K562 (cell line): Measurements from ENCODE around the gene VDAC2. TPM values are rescaled to one million over a fixed set of nuclear protein-coding genes. Genes with fewer than 3 reads are reported as not detected.
A peak's percentile ranks its signal among the peaks of the same experiment; 100 is the strongest.

ENCODE experiments used
- ARID1B ChIP-seq: fragments of 450-650 bp; IDR thresholded peaks from 2 replicates; pipeline ENCODE4 v1.6.1; 2016; ENCODE audit warnings: antibody characterized with exemption, mild to moderate bottlenecking, inconsistent platforms
- ASH1L ChIP-seq: fragments of 450-650 bp; IDR thresholded peaks from 2 replicates; pipeline ENCODE4 v1.6.1; 2018; ENCODE audit warnings: borderline replicate concordance, mild to moderate bottlenecking, low read depth; ENCODE audit not compliant: partially characterized antibody
- BRD4 ChIP-seq: fragments of 200-600 bp; sonication (generic); IDR thresholded peaks from 2 replicates; pipeline ENCODE4 v1.6.1; 2017; ENCODE audit warnings: inconsistent platforms
- CHCHD3 ChIP-seq: fragments of 250-450 bp; sonication (Bioruptor Pico); IDR thresholded peaks from 2 replicates; pipeline ENCODE4 v2.1.2; 2022; ENCODE audit warnings: mild to moderate bottlenecking
- EP300 ChIP-seq: IDR thresholded peaks from 2 replicates; pipeline ENCODE4 v1.6.1; 2012; ENCODE audit warnings: low read length, improper control_type of control experiment
- EWSR1 ChIP-seq: fragments of 450-650 bp; IDR thresholded peaks from 2 replicates; pipeline ENCODE4 v1.6.1; 2018; ENCODE audit warnings: borderline replicate concordance, mild to moderate bottlenecking, low read depth, moderate library complexity; ENCODE audit not compliant: partially characterized antibody
- FOXK1 ChIP-seq: sonication (generic); formaldehyde crosslinking; IDR thresholded peaks from 2 replicates; pipeline ENCODE4 v1.8.0; 2022; ENCODE audit warnings: missing genetic modification reagents, mild to moderate bottlenecking, borderline replicate concordance
- HDAC1 ChIP-seq, 2 experiments: fragments of 450-650 bp; IDR thresholded peaks; 2 replicates each; pipeline ENCODE4 v1.6.1; 2016 to 2017; ENCODE audit warnings: inconsistent platforms in 1 of 2, mild to moderate bottlenecking in 1 of 2, moderate library complexity in 1 of 2
- HDAC8 ChIP-seq: fragments of 450-650 bp; IDR thresholded peaks from 2 replicates; pipeline ENCODE4 v1.6.1; 2016; ENCODE audit warnings: mild to moderate bottlenecking, missing genetic modification characterization, moderate library complexity, missing compliant biosample characterization
- HMGN3 ChIP-seq: IDR thresholded peaks from 2 replicates; pipeline ENCODE4 v1.6.1; 2011; ENCODE audit warnings: borderline replicate concordance, low read depth, mild to moderate bottlenecking, mixed read lengths, low read length; ENCODE audit not compliant: insufficient read length; ENCODE audit errors: extremely low read depth
- IFI16 ChIP-seq: fragments of 250-450 bp; sonication (Bioruptor Pico); IDR thresholded peaks from 2 replicates; pipeline ENCODE4 v2.1.2; 2022; ENCODE audit warnings: mild to moderate bottlenecking, inconsistent platforms
- JUND ChIP-seq, 2 experiments: IDR thresholded peaks; 2 replicates in 1 of 2; 3 replicates in 1 of 2; pipeline ENCODE4 v1.6.1; 2011; ENCODE audit warnings: borderline replicate concordance in 2 of 2, low read depth in 2 of 2, low read length in 2 of 2, improper control_type of control experiment in 1 of 2, missing biosample characterization in 1 of 2, missing genetic modification characterization in 1 of 2, missing genetic modification reagents in 1 of 2
- KLF10 ChIP-seq: fragments of 250-450 bp; sonication (Bioruptor Pico); IDR thresholded peaks from 2 replicates; pipeline ENCODE4 v1.6.1; 2021; ENCODE audit warnings: matching md5 sums
- NONO ChIP-seq, 2 experiments: fragments of 200-400 bp in 1 of 2; fragments of 450-650 bp in 1 of 2; formaldehyde crosslinking in 1 of 2; IDR thresholded peaks; 2 replicates each; pipeline ENCODE4 v1.6.1; 2017; ENCODE audit warnings: low read depth in 2 of 2, mild to moderate bottlenecking in 2 of 2, moderate library complexity in 2 of 2, low read length in 1 of 2
- RBM15 ChIP-seq: fragments of 200-400 bp; formaldehyde crosslinking; IDR thresholded peaks from 2 replicates; pipeline ENCODE4 v1.6.1; 2018; ENCODE audit warnings: mild to moderate bottlenecking, low read length, moderate library complexity; ENCODE audit not compliant: insufficient read depth
- RFX5 ChIP-seq: IDR thresholded peaks from 2 replicates; pipeline ENCODE4 v1.6.1; 2011; ENCODE audit warnings: low read depth, mild to moderate bottlenecking, improper control_type of control experiment, low read length
- SAFB2 ChIP-seq: fragments of 200-400 bp; formaldehyde crosslinking; IDR thresholded peaks from 2 replicates; pipeline ENCODE4 v1.6.1; 2018; ENCODE audit warnings: borderline replicate concordance, low read length, low read depth, moderate library complexity; ENCODE audit not compliant: severe bottlenecking
- ZBED1 ChIP-seq: IDR thresholded peaks from 2 replicates; pipeline ENCODE4 v1.6.1; 2014
- ZC3H4 ChIP-seq: sonication (generic); formaldehyde crosslinking; IDR thresholded peaks from 2 replicates; pipeline ENCODE4 v1.9.0; 2021; ENCODE audit warnings: missing genetic modification reagents, borderline replicate concordance
- ZNF644 ChIP-seq: fragments of 200-800 bp; sonication (Bioruptor generic); IDR thresholded peaks from 2 replicates; pipeline ENCODE4 v1.6.1; 2016; ENCODE audit warnings: low read depth, missing genetic modification characterization, missing compliant biosample characterization
- ZSCAN29 ChIP-seq: fragments of 450-650 bp; IDR thresholded peaks from 2 replicates; pipeline ENCODE4 v1.6.1; 2017
- ZZZ3 ChIP-seq: fragments of 450-650 bp; IDR thresholded peaks from 2 replicates; pipeline ENCODE4 v1.6.1; 2016; ENCODE audit warnings: antibody characterized with exemption, mild to moderate bottlenecking, moderate library complexity
- polyA plus RNA-seq, 8 experiments: library from polyadenylated mRNA; depleted of rRNA in 4 of 8; stranded (reverse) in 5 of 8; unstranded in 3 of 8; fragments of >200 nt; fragmentation: Nextera tagmentation in 2 of 8; fragmentation: Illumina TruSeq in 1 of 8; extraction: Ambion mirVana in 2 of 8; extraction: Trizol in 1 of 8; gene quantifications; 2 replicates each; pipeline versions ENCODE4 v1.2.1 to v1.2.3, GENCODE V29; 2011 to 2014; ENCODE audit warnings: inconsistent platforms in 1 of 8, missing spikeins in 1 of 8
- total RNA-seq, 7 experiments: library from RNA; depleted of rRNA in 6 of 7; stranded (reverse); fragments of >200 nt in 6 of 7; fragmentation: Illumina TruSeq in 2 of 7; extraction: Trizol in 2 of 7; gene quantifications; 2 replicates each; pipeline versions ENCODE4 v1.2.1 to v1.2.3, GENCODE V29; 2011 to 2021; ENCODE audit warnings: low replicate concordance in 1 of 7
- TF ChIP-seq, protein P1 (sequence below): fragments of 250-450 bp; sonication (Bioruptor Pico); IDR thresholded peaks from 2 replicates; pipeline ENCODE4 v1.5.0; 2021
- TF ChIP-seq, protein P2 (sequence below): sonication (generic); formaldehyde crosslinking; IDR thresholded peaks from 2 replicates; pipeline ENCODE4 v1.8.1; 2022; ENCODE audit warnings: missing genetic modification reagents
- TF ChIP-seq, protein P3 (sequence below): fragments of 250-450 bp; sonication (Bioruptor Pico); IDR thresholded peaks from 2 replicates; pipeline ENCODE4 v1.4.0; 2020; ENCODE audit warnings: mild to moderate bottlenecking

The VDAC2 gene
- total and polyA plus RNA-seq, 9 of the 15 experiments (the other 6 are each of a cell fraction or from before 2014, with no cell fraction given) = 139 to 450 (median 250) TPM

DNA sequence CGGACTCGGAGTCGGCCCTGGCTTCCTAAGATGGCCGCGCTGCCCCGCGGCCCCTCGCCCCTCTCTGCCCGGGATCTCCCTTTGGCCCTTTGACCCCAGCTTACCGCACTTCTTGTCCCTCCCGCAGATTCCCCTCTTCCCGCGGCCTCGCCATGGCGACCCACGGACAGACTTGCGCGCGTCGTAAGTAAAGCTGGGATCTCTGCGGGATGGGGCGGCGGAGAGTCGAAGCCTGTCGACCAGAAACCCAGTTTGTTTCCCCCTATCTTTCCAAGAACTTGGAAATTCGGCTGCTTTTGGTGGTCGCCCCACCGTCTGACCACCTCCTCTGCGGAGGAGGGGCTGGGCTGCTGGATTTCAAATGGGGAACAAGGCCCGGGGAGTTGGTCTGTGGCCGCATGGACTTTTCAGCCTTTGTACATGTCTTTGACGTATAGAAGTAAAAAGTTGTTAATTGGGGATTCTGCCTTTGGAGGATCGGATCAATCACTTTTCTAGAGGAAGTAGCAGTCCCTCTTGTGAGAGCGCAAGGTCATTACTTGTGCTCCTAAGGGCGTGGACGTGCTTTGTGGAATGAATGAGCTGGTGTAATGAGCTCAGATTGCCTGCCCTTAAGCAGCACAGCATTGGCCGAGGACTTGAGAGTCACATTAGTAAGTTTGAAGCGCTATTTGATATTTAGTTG, 553 bp downstream of the VDAC2 start (continued):
- TF ChIP-seq JUND (IDR thresholded peaks at IDR 0.05; ENCODE audit: borderline replicate concordance, low read depth, low read length) (no peak), JUND (tag; IDR thresholded peaks at IDR 0.05; ENCODE audit: borderline replicate concordance, low read depth, low read length) (no peak), ZZZ3 (no peak), NONO (IDR thresholded peaks at IDR 0.05; ENCODE audit: low read depth in 2 of 2, low read length in 1 of 2) (no peak), HMGN3 (peak; percentile 7), EWSR1 (no peak), RFX5 (no peak), SAFB2 (no peak), HDAC8 (no peak), RBM15 (no peak), ZBED1 (no peak), ASH1L (no peak), BRD4 (no peak), ZC3H4 (no peak), EP300 (no peak), HDAC1 (IDR thresholded peaks at IDR 0.05) (peak in 1 of 2 experiments; percentile 70; a peak in 2 of 4 replicates), ARID1B (no peak), KLF10 (no peak), ZSCAN29 (no peak), FOXK1 (CRISPR knock-in tag) (no peak), ZNF644 (tag) (no peak), CHCHD3 (CRISPR knock-in tag) (no peak), IFI16 (CRISPR knock-in tag) (no peak)
- TF ChIP-seq, protein P1, sequence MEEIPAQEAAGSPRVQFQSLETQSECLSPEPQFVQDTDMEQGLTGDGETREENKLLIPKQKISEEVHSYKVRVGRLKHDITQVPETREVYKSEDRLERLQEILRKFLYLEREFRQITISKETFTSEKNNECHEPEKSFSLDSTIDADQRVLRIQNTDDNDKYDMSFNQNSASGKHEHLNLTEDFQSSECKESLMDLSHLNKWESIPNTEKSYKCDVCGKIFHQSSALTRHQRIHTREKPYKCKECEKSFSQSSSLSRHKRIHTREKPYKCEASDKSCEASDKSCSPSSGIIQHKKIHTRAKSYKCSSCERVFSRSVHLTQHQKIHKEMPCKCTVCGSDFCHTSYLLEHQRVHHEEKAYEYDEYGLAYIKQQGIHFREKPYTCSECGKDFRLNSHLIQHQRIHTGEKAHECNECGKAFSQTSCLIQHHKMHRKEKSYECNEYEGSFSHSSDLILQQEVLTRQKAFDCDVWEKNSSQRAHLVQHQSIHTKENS (CRISPR knock-in tag) = no peak
- TF ChIP-seq, protein P2, sequence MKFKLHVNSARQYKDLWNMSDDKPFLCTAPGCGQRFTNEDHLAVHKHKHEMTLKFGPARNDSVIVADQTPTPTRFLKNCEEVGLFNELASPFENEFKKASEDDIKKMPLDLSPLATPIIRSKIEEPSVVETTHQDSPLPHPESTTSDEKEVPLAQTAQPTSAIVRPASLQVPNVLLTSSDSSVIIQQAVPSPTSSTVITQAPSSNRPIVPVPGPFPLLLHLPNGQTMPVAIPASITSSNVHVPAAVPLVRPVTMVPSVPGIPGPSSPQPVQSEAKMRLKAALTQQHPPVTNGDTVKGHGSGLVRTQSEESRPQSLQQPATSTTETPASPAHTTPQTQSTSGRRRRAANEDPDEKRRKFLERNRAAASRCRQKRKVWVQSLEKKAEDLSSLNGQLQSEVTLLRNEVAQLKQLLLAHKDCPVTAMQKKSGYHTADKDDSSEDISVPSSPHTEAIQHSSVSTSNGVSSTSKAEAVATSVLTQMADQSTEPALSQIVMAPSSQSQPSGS (CRISPR knock-in tag) = no peak
- TF ChIP-seq, protein P3, sequence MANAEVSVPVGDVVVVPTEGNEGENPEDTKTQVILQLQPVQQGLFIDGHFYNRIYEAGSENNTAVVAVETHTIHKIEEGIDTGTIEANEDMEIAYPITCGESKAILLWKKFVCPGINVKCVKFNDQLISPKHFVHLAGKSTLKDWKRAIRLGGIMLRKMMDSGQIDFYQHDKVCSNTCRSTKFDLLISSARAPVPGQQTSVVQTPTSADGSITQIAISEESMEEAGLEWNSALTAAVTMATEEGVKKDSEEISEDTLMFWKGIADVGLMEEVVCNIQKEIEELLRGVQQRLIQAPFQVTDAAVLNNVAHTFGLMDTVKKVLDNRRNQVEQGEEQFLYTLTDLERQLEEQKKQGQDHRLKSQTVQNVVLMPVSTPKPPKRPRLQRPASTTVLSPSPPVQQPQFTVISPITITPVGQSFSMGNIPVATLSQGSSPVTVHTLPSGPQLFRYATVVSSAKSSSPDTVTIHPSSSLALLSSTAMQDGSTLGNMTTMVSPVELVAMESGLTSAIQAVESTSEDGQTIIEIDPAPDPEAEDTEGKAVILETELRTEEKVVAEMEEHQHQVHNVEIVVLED (CRISPR knock-in tag) = no peak
